Left hindlimb (tissue), 1 donor: ENCODE results near the gene SNX24.
"Not testable (repeated sequence)": the region's sequence is repeated elsewhere in the genome, so short reads cannot be mapped to it uniquely, and the experiment has no call there.

Experiments used
- DNase-seq: peaks from one replicate; pipeline ENCODE4 v3.0.0-alpha.2; 2018

Gene SNX24

GRCh38 chr5:122971333-122971732, 125.9 kb downstream of the SNX24 start:
- DNase-seq = no peak

DNA sequence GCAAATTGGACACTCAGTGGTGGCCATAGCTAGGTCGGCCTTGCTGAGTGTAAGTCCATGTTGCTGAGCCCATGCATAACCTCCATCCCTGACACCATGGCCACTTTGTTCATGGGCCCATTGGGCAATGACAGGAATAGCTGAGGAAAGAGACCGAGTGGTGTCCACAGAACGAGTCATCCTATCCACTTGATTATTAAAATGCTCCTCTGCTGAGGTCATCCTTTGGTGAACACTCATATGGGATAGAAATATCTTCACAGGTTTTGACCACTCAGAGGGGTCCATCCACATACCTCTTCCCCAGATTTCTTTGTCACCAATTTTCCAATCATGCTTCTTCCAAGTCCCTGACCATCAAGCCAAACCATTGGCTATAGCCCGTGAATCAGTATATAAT, 127.5 kb downstream of the SNX24 start:
- DNase-seq = no peak

GRCh38 chr5:122973759-122974158, 128.3 kb downstream of the SNX24 start:
- not testable (repeated sequence) for DNase-seq

DNA sequence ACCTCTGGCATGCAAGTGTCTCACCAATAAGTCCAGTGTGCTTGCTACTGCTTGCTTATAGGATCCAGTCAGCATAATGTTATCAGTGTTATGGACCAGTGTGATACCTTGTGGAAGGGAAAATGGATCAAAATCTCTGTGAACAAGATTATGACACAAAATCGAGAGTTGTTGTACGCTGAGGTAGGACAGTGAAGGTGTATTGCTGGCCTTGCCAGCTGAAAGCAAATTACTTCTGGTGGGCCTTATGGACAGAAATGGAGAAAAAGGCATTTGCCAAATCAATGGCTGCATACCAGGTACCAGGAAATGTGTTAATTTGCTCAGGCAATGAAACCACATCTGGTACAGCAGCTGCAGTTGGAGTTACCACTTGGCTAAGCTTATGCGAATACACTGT, 128.8 kb downstream of the SNX24 start:
- not testable (repeated sequence) for DNase-seq

- no peak for DNase-seq
These were observed 131.9 kb downstream of the SNX24 start for GRCh38 chr5:122977319-122977718.

DNA sequence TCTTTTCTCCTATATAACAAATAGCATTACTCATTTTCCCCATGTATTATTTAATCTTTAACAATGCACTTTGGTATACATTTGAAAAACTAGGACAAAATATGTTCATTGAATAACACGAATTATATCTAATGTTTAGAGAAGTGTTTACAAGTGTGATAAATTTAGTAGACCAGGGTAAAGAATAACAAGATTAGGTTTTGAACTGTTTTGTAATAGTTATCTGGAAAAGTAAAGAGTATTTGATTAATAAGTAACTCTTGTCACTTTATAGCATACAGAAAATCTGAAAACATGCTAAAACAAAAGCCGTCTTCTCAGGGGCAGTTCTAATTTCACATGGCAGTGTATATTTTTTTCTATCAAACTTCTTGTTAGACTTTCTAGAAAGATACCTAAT, 132.7 kb downstream of the SNX24 start:
- no peak for DNase-seq

- no peak for DNase-seq
These were observed 133.4 kb downstream of the SNX24 start for GRCh38 chr5:122978644-122979297.

GRCh38 chr5:122981846-122982245, 136.4 kb downstream of the SNX24 start:
- no peak for DNase-seq

GRCh38 chr5:122982376-122982775, 137.0 kb downstream of the SNX24 start:
- DNase-seq = no peak

DNA sequence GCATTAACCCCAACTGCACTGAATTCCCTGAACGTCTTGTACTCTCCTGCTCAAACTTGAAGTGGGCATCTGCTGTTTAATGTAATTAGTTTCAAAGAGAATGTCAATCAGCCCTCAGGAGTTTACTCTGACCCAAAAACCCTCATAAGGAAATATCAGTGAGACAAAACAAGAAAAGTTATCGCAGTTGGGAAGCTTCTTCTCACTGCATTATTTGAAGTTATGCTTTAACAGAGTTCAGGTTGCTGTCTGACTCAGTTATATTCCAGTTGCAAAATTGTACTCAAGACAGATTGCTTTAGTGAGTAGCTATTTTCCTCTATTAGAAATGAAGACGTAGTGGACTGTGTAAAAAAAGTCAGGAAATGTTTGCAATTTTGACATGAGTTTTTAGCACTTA, 139.0 kb downstream of the SNX24 start:
- no peak for DNase-seq

GRCh38 chr5:122985006-122985700, 139.7 kb downstream of the SNX24 start:
- DNase-seq = no peak

- DNase-seq = no peak
These were observed 140.7 kb downstream of the SNX24 start for GRCh38 chr5:122985954-122986721.

DNA sequence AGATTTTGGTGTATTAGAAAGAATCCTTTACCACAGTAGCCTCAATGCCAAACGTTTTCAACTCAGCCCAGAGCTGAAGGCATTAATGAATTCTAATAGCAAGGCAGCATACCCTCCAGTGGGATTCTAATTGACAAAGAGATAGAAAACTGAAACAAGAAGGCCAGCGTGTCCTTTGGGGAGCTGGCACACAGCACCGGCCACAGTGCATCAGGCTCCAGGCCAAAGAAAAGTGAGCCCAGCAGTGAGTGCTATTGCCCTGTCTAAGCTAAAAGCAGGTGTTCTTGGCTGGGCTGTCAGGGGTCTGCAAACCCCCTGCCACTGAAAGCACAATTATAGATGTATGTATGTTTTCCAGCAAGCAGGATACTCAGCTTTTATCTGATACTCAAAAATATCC, 150.7 kb downstream of the SNX24 start:
- DNase-seq = no peak

DNA sequence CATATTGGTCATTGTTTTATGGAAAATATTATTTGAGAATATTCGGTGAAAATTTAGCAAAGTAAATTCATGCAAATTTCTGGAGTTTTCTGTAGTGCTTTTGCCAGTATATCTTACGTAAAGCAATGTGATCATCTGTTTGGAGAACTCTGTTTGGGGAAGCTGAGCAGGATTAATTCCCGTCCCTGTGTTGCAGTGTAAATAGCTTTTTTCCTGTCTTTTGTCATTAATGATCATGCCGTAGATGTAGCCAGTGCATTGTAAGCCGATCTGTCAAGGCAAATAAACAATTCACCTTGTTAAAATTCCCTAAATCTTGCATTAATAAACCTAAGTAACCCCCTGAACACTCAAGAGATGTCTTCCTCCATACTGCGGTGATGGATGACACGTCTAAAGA, 151.9 kb downstream of the SNX24 start:
- DNase-seq = no peak

DNA sequence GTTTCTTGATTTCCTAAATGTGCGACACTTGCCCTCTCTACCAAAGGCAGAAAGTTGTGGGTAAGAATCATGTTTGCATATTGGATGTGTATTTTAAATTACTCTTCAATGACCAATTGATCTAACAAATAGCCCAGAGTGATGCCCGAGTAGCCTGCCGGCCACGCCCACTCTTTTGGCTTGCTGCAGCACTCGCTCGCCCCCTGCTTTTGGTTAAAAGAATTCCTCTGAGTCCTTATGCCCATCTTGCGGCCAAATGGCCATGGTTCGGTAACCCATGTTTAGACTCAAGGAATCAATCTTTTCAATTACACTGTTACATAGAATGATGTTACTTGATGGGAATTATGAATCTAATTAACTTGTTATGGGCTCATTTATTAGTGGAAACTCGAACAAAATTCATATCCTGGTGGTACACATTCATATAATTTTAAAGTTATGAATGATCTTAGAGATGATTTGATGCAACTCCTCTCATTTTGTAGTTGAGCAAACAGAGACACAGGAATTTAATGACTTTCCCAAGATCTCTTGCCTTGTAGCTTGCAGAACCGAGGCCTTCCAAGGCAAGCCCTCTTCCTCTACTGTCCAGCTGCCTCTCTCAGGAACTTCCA, 154.6 kb downstream of the SNX24 start:
- DNase-seq = no peak

- DNase-seq = no peak
These were observed 155.3 kb downstream of the SNX24 start for GRCh38 chr5:123000731-123001130.

DNA sequence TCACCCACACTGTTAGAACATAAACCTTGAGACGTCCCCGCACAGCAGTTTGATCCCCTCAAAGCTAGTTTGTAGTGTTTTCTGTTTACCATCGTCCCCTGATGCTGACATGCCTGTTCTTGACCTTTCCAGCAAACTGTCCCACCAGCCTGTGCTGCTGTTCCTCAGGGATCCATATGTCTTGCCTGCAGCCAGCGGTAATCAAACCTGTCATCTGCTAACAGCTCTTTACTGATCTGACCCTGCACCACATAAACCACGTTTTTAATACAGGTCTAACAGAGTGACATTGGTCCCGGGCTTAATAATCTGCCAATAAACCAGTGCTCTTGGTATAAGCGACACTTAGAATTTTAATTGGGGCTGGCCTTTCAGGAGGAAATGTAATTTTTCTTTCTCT, 156.4 kb downstream of the SNX24 start:
- DNase-seq = no peak

DNA sequence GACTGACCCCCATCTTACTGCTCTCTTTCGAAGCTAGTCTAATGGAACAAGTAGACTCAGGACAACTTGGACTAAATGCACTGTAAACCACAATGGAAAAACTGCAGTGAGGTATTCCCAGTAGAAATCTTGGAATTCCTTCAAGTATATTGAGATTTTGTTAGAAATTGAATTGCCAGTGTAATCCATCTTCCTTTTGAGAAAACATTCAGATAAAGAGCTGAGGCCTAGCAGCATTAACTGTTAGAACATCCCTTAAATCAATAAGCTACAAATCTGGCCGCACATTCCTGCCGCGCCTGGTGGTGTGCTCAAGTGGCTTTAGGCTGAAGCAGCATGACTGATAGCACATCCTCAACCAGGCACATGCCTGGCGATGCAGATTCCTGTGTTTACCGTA, 161.8 kb downstream of the SNX24 start:
- no peak for DNase-seq

- DNase-seq = no peak
These were observed 162.3 kb downstream of the SNX24 start for GRCh38 chr5:123007754-123008153.

GRCh38 chr5:123012321-123012720, 166.9 kb downstream of the SNX24 start:
- DNase-seq = no peak

DNA sequence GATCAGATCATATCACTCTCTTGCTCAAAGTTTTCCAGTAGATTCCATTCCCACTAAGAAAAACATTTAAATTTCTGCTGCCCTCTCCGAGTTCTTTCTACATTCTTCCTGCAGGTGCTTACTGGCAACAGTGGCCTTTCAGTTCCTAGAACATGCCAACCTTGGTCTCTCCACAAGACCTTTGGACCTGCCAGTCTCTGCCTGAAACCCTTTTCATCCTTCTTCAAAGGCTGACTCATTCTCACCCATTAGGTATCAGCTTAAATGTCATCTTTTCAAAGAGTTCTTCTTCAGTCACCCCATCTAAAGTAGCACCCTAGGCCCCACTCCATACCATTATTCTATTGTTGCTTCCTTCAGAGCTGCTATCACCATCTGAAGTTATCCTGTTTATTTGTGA, 169.3 kb downstream of the SNX24 start:
- no peak for DNase-seq

DNA sequence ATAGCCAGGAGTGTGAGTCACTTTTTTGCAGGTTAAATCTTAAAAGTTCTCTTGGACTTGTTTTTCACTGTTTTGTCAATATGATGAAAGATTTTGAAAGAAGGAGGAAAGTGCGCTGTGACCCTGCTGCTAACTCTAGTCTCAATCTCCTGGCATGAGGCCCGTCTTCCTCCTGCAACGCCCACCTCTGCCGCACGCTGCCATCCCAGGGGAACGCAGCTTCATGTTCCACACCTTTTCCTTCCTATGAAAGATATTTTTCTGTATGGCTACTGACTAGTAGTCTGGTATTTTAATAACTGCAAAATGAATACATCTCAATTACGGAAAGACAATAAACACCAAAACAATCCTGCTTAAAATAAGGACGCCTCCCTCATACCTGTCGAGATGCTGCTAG, 182.8 kb downstream of the SNX24 start:
- no peak for DNase-seq

DNA sequence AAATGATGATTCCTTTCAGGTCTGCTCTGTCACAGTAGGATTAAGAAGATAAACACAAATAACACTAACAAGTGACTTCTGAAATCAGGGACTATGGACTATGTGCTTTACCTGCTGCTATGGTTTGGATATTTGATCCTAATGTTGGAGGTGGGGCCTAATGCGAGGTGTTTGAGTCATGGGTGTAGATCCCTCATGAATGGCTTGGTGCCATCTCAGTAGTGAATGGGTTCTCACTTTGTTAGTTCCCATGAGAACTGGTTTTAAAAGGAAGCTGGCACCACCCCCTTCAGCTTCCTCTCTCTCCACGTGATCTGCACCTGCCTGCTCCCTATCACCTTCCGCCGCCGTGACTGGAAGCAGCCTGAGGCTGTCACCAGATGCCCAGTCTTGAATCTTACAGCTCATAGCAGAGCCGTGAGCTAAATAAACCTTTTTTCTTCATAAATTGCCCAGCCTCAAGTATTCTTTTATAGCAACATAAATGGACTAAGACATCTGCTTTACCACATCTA, 187.8 kb downstream of the SNX24 start:
- no peak for DNase-seq
